Activated CD8-positive, alpha-beta T cell treated with anti-CD3 and anti-CD28 coated beads, Interleukin-2, amount 10 ng/mL, durations not matched to agents 7 days and 5 days (primary cell): ENCODE data around the gene ZFAND6. TPM values are rescaled to one million over a fixed set of nuclear protein-coding genes. Genes with fewer than 3 reads are reported as not detected.
"Not testable (repeated sequence)": the region's sequence is repeated elsewhere in the genome, so short reads cannot be mapped to it uniquely, and the experiment has no call there.

Source experiments
- ATAC-seq: fragments of 150-1000 bp; cut with Tn5 transposase; one replicate; pipeline ENCODE4 v1.10.0; 2021; ENCODE audit warnings: moderate library complexity
- CTCF ChIA-PET: fragments of 350-600 bp; sonication (Branson Sonifier 250); formaldehyde crosslinking; loops from one replicate; lab custom pipeline; 2021; ENCODE audit warnings: antibody characterized with exemption; lab: Charles Lee
- POLR2A ChIA-PET: fragments of 350-600 bp; sonication (Branson Sonifier 250); formaldehyde crosslinking; loops from one replicate; lab custom pipeline; 2021; ENCODE audit warnings: antibody characterized with exemption; lab: Charles Lee
- DNase-seq: peaks from one replicate; pipeline ENCODE4 v3.0.0-alpha.2; 2020
- H3K27ac Mint-ChIP-seq: one replicate; pipeline ENCODE4 v1.8.0; 2021; ENCODE audit warnings: mild to moderate bottlenecking, mixed read lengths
- H3K27me3 Mint-ChIP-seq: one replicate; pipeline ENCODE4 v1.8.0; 2021; ENCODE audit warnings: low read depth, mixed read lengths
- H3K36me3 Mint-ChIP-seq: one replicate; pipeline ENCODE4 v1.8.0; 2021; ENCODE audit warnings: low read depth, mixed read lengths
- H3K4me1 Mint-ChIP-seq: one replicate; pipeline ENCODE4 v1.8.0; 2021; ENCODE audit warnings: low read depth, mixed read lengths
- H3K4me3 Mint-ChIP-seq: one replicate; pipeline ENCODE4 v1.8.0; 2021; ENCODE audit warnings: mild to moderate bottlenecking, mixed read lengths
- H3K9me3 Mint-ChIP-seq: one replicate; pipeline ENCODE4 v1.8.0; 2022; ENCODE audit warnings: mixed read lengths; ENCODE audit not compliant: insufficient read depth
- total RNA-seq, 2 experiments: library from RNA; stranded (reverse); gene quantifications; one replicate each; pipeline ENCODE4 v1.2.3, GENCODE V29; 2021

Gene ZFAND6
- total RNA-seq, 2 experiments from 2014 or later: 49.9 to 53.1 TPM

DNA sequence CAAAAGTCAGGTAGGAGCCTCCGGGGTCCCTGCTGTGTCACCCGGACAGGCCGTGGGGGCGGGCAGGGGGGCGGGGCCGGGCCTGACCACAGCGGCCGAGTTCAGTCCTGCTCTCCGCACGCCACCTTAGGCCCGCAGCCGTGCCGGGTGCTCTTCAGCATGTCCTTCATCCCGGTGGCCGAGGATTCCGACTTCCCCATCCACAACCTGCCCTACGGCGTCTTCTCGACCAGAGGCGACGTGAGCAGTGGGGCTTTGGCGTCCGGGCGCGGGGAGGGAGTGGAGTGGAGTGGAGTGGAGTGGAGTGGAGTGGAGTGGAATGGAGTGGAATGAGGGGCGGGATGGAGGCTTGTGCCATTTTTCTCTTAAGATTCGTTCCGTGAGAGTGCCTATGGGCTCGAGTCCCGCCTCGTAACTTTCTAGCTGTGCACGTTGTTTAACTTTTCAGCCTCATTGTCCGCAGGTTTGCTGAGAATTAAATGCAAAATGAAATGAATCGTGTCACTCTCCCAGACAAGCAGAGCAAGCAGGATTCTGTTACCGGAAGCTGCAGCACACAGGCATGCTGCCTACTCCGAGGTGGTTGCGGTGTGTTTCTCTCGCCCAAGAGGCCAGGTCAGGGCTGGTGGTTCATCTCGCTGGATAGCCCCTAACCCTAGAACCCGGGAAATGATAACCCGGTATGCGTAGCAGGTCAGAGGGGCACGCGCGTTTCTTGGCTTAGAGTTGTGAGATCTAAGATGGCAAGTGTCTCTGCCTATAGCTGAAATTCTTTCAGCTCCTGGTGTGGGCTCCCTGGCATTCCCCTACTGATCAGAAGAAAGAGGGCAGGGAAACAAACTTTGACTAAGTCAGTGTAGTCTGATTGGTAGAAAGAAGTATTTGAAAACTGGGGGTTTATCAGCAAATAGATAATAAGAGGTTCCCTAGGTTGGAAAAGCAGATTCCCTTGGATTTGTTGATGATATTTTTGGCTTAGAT is 93.7 kb downstream of the ZFAND6 start, which contains the start of gene FAH:
Gene FAH, plus strand, starts transcription at position 104 of the 981 bp plus-strand sequence. Its CDS starts 56 bp downstream, at position 160.
- ATAC-seq: peak; percentile 82
- Mint-ChIP-seq H3K27ac (peak within 1 kb of the TSS; percentile 95), H3K36me3 (peaks cover 11% of the 10 kb centered on the region), H3K27me3 (peaks cover 8% of the 10 kb centered on the region), H3K4me1 (peaks cover 32% of the 10 kb centered on the region), H3K9me3 (no peaks in the 10 kb centered on the region), H3K4me3 (peak within 1 kb of the TSS; percentile 90)
- ChIA-PET POLR2A (interaction anchor here (0.7 to 1.2 kb wide), 5 partner anchors 69 to 257 kb away, joined by 3 to 7 read pairs (median 4); no protein-coding TSS in a partner anchor), CTCF (interaction anchor here (1.0 kb wide), 1 partner anchor 20 kb away, joined by 3 read pairs; no protein-coding TSS in a partner anchor)
- DNase-seq: peak; percentile 59

GRCh38 chr15:80153900-80154299 is 94.4 kb downstream of the ZFAND6 start:
- POLR2A ChIA-PET: interaction anchor here (0.7 to 1.2 kb wide), 5 partner anchors 69 to 258 kb away, joined by 3 to 7 read pairs (median 4); no protein-coding TSS in a partner anchor
- no peaks in the 10 kb centered on the region for H3K9me3 Mint-ChIP-seq
- CTCF ChIA-PET: interaction anchor here (1.0 kb wide), 1 partner anchor 20 kb away, joined by 3 read pairs; no protein-coding TSS in a partner anchor
- peak overlapping the region; percentile 90 for H3K4me3 Mint-ChIP-seq
- H3K27ac Mint-ChIP-seq: peak overlapping the region; percentile 79
- H3K4me1 Mint-ChIP-seq: peaks cover 32% of the 10 kb centered on the region
- H3K36me3 Mint-ChIP-seq: peaks cover 15% of the 10 kb centered on the region
- peaks cover 4% of the 10 kb centered on the region for H3K27me3 Mint-ChIP-seq
- no peak for ATAC-seq
- DNase-seq: no peak

- H3K27me3 Mint-ChIP-seq: peaks cover 4% of the 10 kb centered on the region
- H3K9me3 Mint-ChIP-seq: no peaks in the 10 kb centered on the region
- peaks cover 33% of the 10 kb centered on the region for H3K4me1 Mint-ChIP-seq
- peak overlapping the region; percentile 90 for H3K4me3 Mint-ChIP-seq
- CTCF ChIA-PET: no interaction called here
- H3K27ac Mint-ChIP-seq: peak overlapping the region; percentile 79
- POLR2A ChIA-PET: interaction anchor here (1.2 kb wide), 1 partner anchor 231 kb away, joined by 5 read pairs; no protein-coding TSS in a partner anchor
- peaks cover 17% of the 10 kb centered on the region for H3K36me3 Mint-ChIP-seq
- ATAC-seq (no peak), DNase-seq (no peak)
Observed at GRCh38 chr15:80154336-80154735, 94.9 kb downstream of the ZFAND6 start.

DNA sequence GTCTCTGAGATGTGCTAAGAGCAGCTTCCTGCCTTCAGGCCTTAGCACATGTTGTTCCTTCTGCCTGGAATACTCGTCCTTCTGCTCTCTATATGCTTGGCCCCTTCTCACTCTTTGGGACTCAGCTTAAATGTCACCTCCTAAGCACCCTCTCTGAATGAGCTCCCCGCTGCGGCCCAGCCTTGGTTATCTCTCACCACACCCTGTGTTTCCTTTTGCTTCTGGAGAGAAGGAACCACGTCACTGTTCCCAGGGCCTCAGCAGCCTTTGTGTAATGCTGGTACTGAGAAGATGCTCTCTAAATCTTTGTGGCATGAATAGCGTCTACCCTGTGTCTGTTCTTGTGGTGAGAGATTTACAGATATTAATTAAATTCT is 95.5 kb downstream of the ZFAND6 start:
- H3K9me3 Mint-ChIP-seq: no peaks in the 10 kb centered on the region
- peaks cover 39% of the 10 kb centered on the region for H3K4me1 Mint-ChIP-seq
- ChIA-PET POLR2A (no interaction called here), CTCF (no interaction called here)
- peak overlapping the region; percentile 90 for H3K4me3 Mint-ChIP-seq
- ATAC-seq (no peak), DNase-seq (no peak)
- H3K27ac Mint-ChIP-seq: no peak overlapping the region
- peaks cover 4% of the 10 kb centered on the region for H3K27me3 Mint-ChIP-seq
- peaks cover 23% of the 10 kb centered on the region for H3K36me3 Mint-ChIP-seq

- ATAC-seq, H3K27ac Mint-ChIP-seq, H3K4me3 Mint-ChIP-seq, CTCF ChIA-PET, DNase-seq, H3K27me3 Mint-ChIP-seq, POLR2A ChIA-PET, H3K9me3 Mint-ChIP-seq: not testable (repeated sequence)
- Mint-ChIP-seq H3K4me1 (peaks cover 45% of the 10 kb centered on the region), H3K36me3 (peaks cover 29% of the 10 kb centered on the region)
Observed at GRCh38 chr15:80155378-80156175, 96.1 kb downstream of the ZFAND6 start.

DNA sequence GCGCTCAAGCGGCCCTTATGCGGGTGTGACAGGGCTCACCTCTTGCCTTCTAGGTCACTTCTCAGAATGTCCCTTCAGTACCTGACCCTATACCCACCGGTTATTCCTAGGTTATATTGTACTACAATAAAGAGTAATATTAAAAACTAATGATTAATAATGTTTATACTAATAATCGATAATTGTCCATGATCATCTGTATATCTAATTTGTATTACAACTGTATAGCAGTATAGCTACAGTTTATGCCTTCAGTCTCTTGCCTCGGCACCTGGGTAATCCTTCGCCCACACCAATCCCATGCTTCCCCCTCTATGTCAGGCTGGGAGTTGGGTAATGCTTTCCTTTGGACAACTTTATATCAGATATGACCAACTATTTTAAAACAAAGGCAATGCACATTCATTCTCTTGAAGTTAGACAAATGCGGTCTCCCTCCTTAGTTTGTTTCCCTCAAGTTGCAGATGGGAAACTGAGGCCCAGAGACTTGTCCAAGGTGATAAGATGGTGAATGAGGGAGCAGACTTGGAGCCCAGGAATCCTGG is 96.8 kb downstream of the ZFAND6 start:
- ATAC-seq (no peak), DNase-seq (no peak)
- ChIA-PET CTCF (no interaction called here), POLR2A (interaction anchor here (0.6 kb wide), 1 partner anchor 188 kb away, joined by 6 read pairs; no protein-coding TSS in a partner anchor)
- Mint-ChIP-seq H3K27ac (no peak overlapping the region), H3K9me3 (no peaks in the 10 kb centered on the region), H3K4me1 (peaks cover 52% of the 10 kb centered on the region), H3K4me3 (no peak overlapping the region), H3K27me3 (no peaks in the 10 kb centered on the region), H3K36me3 (peaks cover 32% of the 10 kb centered on the region)

DNA sequence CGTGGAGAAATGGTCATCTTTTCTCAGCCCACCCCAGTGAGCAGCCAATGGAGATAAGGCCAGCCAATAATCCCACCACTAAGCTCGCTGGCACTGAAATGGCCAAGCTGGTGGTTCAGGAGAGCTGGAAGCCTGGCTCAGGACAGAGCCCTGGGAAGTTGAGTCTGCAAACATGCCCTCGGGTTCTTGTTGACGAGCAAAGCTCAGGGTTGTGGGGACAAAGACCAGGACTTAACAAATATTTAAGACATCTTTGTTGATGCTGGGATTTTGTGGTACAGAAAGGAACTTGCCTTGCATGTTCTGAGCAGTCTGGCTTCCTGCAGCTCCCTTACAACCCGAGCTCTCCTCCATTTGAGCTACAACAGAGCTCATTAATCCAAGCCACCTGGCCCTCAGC is 97.7 kb downstream of the ZFAND6 start:
- no peak for DNase-seq
- H3K27ac Mint-ChIP-seq: no peak overlapping the region
- no peak for ATAC-seq
- H3K4me1 Mint-ChIP-seq: peaks cover 51% of the 10 kb centered on the region
- peaks cover 41% of the 10 kb centered on the region for H3K36me3 Mint-ChIP-seq
- no peak overlapping the region for H3K4me3 Mint-ChIP-seq
- no peaks in the 10 kb centered on the region for H3K27me3 Mint-ChIP-seq
- ChIA-PET CTCF (no interaction called here), POLR2A (interaction anchor here (1.4 kb wide), 1 partner anchor 14 kb away, joined by 3 read pairs; no protein-coding TSS in a partner anchor)
- no peaks in the 10 kb centered on the region for H3K9me3 Mint-ChIP-seq

- H3K4me3 Mint-ChIP-seq: no peak overlapping the region
- peaks cover 38% of the 10 kb centered on the region for H3K4me1 Mint-ChIP-seq
- POLR2A ChIA-PET: no interaction called here
- peak overlapping the region; percentile 71 for H3K27ac Mint-ChIP-seq
- ATAC-seq (no peak), DNase-seq (no peak)
- peaks cover 53% of the 10 kb centered on the region for H3K36me3 Mint-ChIP-seq
- no peaks in the 10 kb centered on the region for H3K27me3 Mint-ChIP-seq
- H3K9me3 Mint-ChIP-seq: no peaks in the 10 kb centered on the region
- CTCF ChIA-PET: no interaction called here
Observed at GRCh38 chr15:80159301-80159700, 99.8 kb downstream of the ZFAND6 start.

DNA sequence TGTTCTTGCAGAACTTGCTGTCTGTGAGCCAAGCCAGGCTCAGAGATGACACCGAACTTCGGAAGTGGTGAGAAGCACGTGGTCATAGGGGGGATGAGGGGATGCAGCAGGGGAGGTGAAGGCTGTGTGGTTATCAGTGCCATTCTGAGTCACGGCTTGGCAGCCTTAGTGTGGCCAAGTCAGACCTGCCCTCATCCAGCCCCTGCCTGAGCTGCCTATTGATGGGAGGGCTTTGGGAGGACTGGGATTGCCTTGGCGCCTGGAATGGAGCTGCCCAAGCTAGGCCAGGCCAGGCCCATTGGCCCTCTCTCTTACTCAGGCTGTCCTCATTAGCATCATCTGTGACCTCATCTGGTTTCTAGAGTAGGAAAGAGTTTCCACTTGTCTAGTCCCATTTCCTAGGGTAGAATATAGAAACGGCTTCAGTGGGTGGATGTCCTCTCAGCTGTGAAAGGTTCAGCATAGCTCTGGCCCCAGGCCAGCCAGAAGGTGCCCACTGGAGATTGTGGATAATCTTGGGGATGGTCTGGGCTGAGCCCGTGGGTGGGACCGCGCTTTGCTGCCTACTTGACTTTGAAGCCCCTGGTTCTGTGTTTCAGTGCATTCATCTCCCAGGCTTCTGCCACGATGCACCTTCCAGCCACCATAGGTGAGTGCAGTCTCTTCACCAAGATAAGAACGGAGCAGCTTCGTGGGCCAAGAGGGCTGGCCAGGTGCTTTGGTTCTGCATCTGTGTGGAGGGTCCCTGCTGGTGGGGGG is 100.5 kb downstream of the ZFAND6 start:
- DNase-seq (no peak), ATAC-seq (peak; percentile 37)
- Mint-ChIP-seq H3K4me1 (peaks cover 31% of the 10 kb centered on the region), H3K27me3 (no peaks in the 10 kb centered on the region), H3K27ac (peak overlapping the region; percentile 92), H3K36me3 (peaks cover 54% of the 10 kb centered on the region), H3K9me3 (no peaks in the 10 kb centered on the region), H3K4me3 (no peak overlapping the region)
- ChIA-PET POLR2A (interaction anchor here (1.0 to 2.0 kb wide), 3 partner anchors 8 to 192 kb away, joined by 3 to 7 read pairs (median 3); partner anchors contain the start of gene ZFAND6), CTCF (interaction anchor here (0.7 to 1.6 kb wide), 7 partner anchors 8 to 99 kb away, joined by 3 to 5 read pairs (median 3); no protein-coding TSS in a partner anchor)

GRCh38 chr15:80160570-80161156 is 101.2 kb downstream of the ZFAND6 start:
- Mint-ChIP-seq H3K9me3 (no peaks in the 10 kb centered on the region), H3K4me1 (peaks cover 25% of the 10 kb centered on the region), H3K27ac (peak overlapping the region; percentile 92), H3K36me3 (peaks cover 54% of the 10 kb centered on the region), H3K27me3 (no peaks in the 10 kb centered on the region), H3K4me3 (no peak overlapping the region)
- ATAC-seq (peak; percentile 91), DNase-seq (peak; percentile 76)
- CTCF ChIA-PET: interaction anchor here (0.6 to 1.6 kb wide), 8 partner anchors 9 to 100 kb away, joined by 3 to 5 read pairs (median 3); no protein-coding TSS in a partner anchor
- POLR2A ChIA-PET: interaction anchor here (1.0 to 2.0 kb wide), 3 partner anchors 9 to 192 kb away, joined by 3 to 7 read pairs (median 3); partner anchors contain the start of gene ZFAND6
